Measurements from ENCODE around the gene GCSH. TPM values are rescaled to one million over a fixed set of nuclear protein-coding genes. Genes with fewer than 3 reads are reported as not detected.

The GCSH gene
- polyA plus RNA-seq, 1 donor from 2014 or later: 81.8 TPM

DNA sequence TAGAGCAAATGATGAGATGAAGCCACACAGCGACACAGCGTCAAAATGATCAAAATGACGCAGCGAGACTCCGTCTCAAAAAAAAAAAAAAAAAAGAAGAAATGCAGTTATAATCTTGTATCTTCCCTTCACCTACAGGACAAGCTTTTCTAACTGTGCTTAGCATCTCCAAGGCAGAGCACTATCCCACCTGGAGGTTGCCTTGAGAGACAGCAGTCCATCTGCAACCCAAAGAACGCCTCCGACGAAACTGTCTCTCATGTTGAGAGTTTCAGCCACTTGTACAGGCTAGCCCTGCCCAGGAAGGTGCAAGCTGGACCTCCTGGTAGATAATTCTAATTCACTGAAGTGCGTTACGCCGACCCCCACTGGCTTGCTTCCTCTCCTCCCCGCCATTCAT lies 46.7 kb upstream of the GCSH start:
- H3K79me2 ChIP-seq (replicated peaks; ENCODE audit: insufficient read depth, low read length): no peaks in the 10 kb centered on the region
- H3K9ac ChIP-seq (ENCODE audit: low read length): no peak overlapping the region
- H3K4me2 ChIP-seq (ENCODE audit: low read length): no peak overlapping the region
- no peak overlapping the region for H2AFZ ChIP-seq (ENCODE audit: low read depth, low read length)
- no peaks in the 10 kb centered on the region for H3K9me2 ChIP-seq (ENCODE audit: insufficient read depth, low read length)
- no peaks in the 10 kb centered on the region for H3K27me3 ChIP-seq (ENCODE audit: insufficient read depth, low read depth, low read length)
- no peaks in the 10 kb centered on the region for H3K9me3 ChIP-seq (ENCODE audit: low read length)
- no peaks in the 10 kb centered on the region for H3K36me3 ChIP-seq (ENCODE audit: insufficient read depth, low read length)
- no peak overlapping the region for H3K4me3 ChIP-seq (ENCODE audit: low read length)
- no peaks in the 10 kb centered on the region for H4K20me1 ChIP-seq (ENCODE audit: insufficient read depth)
- H3K27ac ChIP-seq (ENCODE audit: low read length): no peak overlapping the region
- TF ChIP-seq RAD21 (conservative IDR thresholded peaks at IDR 0.05) (no peak), EZH2 (IDR thresholded peaks at IDR 0.05; ENCODE audit: borderline replicate concordance, insufficient read depth, low read length, poor library complexity, severe bottlenecking) (no peak), SMC3 (conservative IDR thresholded peaks at IDR 0.05; ENCODE audit: poor library complexity) (no peak), POLR2AphosphoS5 (IDR thresholded peaks at IDR 0.05) (no peak), EP300 (conservative IDR thresholded peaks at IDR 0.05; ENCODE audit: poor library complexity, severe bottlenecking) (no peak), TAF1 (IDR thresholded peaks at IDR 0.05; ENCODE audit: low read depth) (no peak), REST (IDR thresholded peaks at IDR 0.05; ENCODE audit: borderline replicate concordance) (no peak)
- TF ChIP-seq, protein P1, sequence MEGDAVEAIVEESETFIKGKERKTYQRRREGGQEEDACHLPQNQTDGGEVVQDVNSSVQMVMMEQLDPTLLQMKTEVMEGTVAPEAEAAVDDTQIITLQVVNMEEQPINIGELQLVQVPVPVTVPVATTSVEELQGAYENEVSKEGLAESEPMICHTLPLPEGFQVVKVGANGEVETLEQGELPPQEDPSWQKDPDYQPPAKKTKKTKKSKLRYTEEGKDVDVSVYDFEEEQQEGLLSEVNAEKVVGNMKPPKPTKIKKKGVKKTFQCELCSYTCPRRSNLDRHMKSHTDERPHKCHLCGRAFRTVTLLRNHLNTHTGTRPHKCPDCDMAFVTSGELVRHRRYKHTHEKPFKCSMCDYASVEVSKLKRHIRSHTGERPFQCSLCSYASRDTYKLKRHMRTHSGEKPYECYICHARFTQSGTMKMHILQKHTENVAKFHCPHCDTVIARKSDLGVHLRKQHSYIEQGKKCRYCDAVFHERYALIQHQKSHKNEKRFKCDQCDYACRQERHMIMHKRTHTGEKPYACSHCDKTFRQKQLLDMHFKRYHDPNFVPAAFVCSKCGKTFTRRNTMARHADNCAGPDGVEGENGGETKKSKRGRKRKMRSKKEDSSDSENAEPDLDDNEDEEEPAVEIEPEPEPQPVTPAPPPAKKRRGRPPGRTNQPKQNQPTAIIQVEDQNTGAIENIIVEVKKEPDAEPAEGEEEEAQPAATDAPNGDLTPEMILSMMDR (IDR thresholded peaks at IDR 0.05; ENCODE audit: poor library complexity, severe bottlenecking): no peak
- no peaks in the 10 kb centered on the region for H3F3A ChIP-seq (ENCODE audit: insufficient read depth, low read length, poor library complexity, severe bottlenecking)

DNA sequence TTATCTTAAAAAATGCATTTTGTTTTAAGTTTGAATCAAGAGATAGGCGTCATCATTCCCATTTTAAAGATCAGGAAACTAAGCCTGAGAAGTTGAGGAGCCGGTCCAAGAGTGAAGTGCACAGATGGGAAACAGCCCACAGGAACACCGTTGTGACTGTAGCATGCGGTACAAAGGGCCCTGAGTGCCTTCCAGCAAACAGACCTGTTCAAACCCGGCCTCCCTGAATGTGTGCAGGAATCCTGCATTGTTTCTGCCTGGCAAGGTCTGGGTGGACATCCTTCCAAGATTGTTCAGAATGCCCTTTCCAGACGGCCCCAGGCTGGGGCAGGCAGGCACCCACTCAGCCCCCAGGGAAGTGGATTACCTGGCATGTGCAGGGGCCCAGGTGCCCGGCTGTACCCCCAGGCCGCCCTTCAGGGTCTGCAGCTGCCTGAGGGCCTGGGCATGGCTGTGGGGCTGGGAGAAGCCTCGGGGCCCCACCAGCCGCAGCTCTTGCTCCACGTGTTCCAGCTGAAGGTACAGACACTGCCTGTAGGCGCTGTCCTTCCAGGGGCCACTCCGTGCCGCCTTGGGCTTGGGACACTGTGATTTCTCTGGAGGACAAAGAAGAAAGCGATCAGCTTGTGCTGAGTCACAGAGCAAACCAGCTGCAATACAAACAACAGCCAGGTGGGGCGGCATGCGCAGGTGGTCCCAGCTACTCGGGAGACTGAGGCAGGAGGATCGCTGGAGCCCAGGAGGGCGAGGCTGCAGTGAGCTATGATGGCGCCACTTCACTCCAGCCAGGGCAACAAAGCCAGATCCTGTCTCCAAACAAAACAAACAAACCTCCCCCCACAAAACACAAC lies 45.0 kb upstream of the GCSH start:
- Histone ChIP-seq H3K79me2 (replicated peaks; ENCODE audit: insufficient read depth, low read length) (no peaks in the 10 kb centered on the region), H3K9ac (ENCODE audit: low read length) (no peak overlapping the region), H2AFZ (ENCODE audit: low read depth, low read length) (no peak overlapping the region), H3K4me2 (ENCODE audit: low read length) (no peak overlapping the region), H3K27me3 (ENCODE audit: insufficient read depth, low read depth, low read length) (no peaks in the 10 kb centered on the region), H3K27ac (ENCODE audit: low read length) (no peak overlapping the region), H4K20me1 (ENCODE audit: insufficient read depth) (no peaks in the 10 kb centered on the region), H3F3A (ENCODE audit: insufficient read depth, low read length, poor library complexity, severe bottlenecking) (no peaks in the 10 kb centered on the region), H3K9me2 (ENCODE audit: insufficient read depth, low read length) (no peaks in the 10 kb centered on the region), H3K36me3 (ENCODE audit: insufficient read depth, low read length) (no peaks in the 10 kb centered on the region), H3K9me3 (ENCODE audit: low read length) (no peaks in the 10 kb centered on the region), H3K4me3 (ENCODE audit: low read length) (no peak overlapping the region)
- TF ChIP-seq EP300 (conservative IDR thresholded peaks at IDR 0.05; ENCODE audit: poor library complexity, severe bottlenecking): no peak
- TF ChIP-seq MXI1 (conservative IDR thresholded peaks at IDR 0.05; ENCODE audit: poor library complexity, severe bottlenecking): no peak
